T follicular helper cell (primary cell): ENCODE results near the gene C7orf25.
"Not testable (repeated sequence)": the region's sequence is repeated elsewhere in the genome, so short reads cannot be mapped to it uniquely, and the experiment has no call there.

ENCODE experiments used
- DNase-seq: peaks from one replicate; pipeline ENCODE4 v3.0.0-alpha.2; 2020; ENCODE audit warnings: low read depth

Gene C7orf25

GRCh38 chr7:42929449-42929848, 17.6 kb upstream of the C7orf25 start:
- no peak for DNase-seq

- DNase-seq, result no peak
These were observed 16.9 kb upstream of the C7orf25 start for GRCh38 chr7:42928754-42929153.

- no peak for DNase-seq
These were observed 14.3 kb upstream of the C7orf25 start for GRCh38 chr7:42926204-42926603.

GRCh38 chr7:42925630-42926029, 13.8 kb upstream of the C7orf25 start:
- no peak for DNase-seq

GRCh38 chr7:42924223-42924838, 12.5 kb upstream of the C7orf25 start:
- no peak for DNase-seq

- no peak for DNase-seq
These were observed 10.3 kb upstream of the C7orf25 start for GRCh38 chr7:42922017-42922753.

GRCh38 chr7:42915356-42915755, 3.5 kb upstream of the C7orf25 start:
- no peak for DNase-seq

GRCh38 chr7:42914421-42915045, 2.7 kb upstream of the C7orf25 start:
- DNase-seq, result no peak

- no peak for DNase-seq
These were observed 2.1 kb upstream of the C7orf25 start for GRCh38 chr7:42914009-42914408.

- DNase-seq, result no peak
These were observed 1.7 kb upstream of the C7orf25 start for GRCh38 chr7:42913591-42913990.

- DNase-seq, result no peak
These were observed 1.6 kb downstream of the C7orf25 start for GRCh38 chr7:42910306-42910705.

- DNase-seq, result no peak
These were observed 4.6 kb downstream of the C7orf25 start for GRCh38 chr7:42907316-42907715.

GRCh38 chr7:42906181-42906580, 5.7 kb downstream of the C7orf25 start:
- no peak for DNase-seq

GRCh38 chr7:42902331-42902730, 9.5 kb downstream of the C7orf25 start:
- DNase-seq, result no peak

- DNase-seq, result no peak
These were observed 11.0 kb downstream of the C7orf25 start for GRCh38 chr7:42900842-42901241.

GRCh38 chr7:42893346-42894240, 18.3 kb downstream of the C7orf25 start:
- DNase-seq, result no peak

GRCh38 chr7:42886893-42887505, 24.9 kb downstream of the C7orf25 start:
- DNase-seq, result no peak

GRCh38 chr7:42886129-42886528, 25.7 kb downstream of the C7orf25 start:
- DNase-seq, result no peak

GRCh38 chr7:42885183-42885582, 26.7 kb downstream of the C7orf25 start:
- not testable (repeated sequence) for DNase-seq

GRCh38 chr7:42883950-42884349, 27.9 kb downstream of the C7orf25 start:
- DNase-seq, result no peak

- no peak for DNase-seq
These were observed 31.5 kb downstream of the C7orf25 start for GRCh38 chr7:42880392-42880791.

GRCh38 chr7:42878303-42878702, 33.6 kb downstream of the C7orf25 start:
- DNase-seq, result no peak
